Measurements from ENCODE around the gene RUNX2.

RUNX2 gene

GRCh38 chr6:45705137-45705855 lies 377.2 kb downstream of the RUNX2 start:
- TF ChIP-seq CTCF (conservative IDR thresholded peaks at IDR 0.05; ENCODE audit: low read length): no peak
- DNase-seq (ENCODE audit: low read depth): no peak
- no peak overlapping the region for H3K4me3 ChIP-seq (ENCODE audit: low read length)

- no peak overlapping the region for H3K4me3 ChIP-seq (ENCODE audit: low read length)
- TF ChIP-seq CTCF (conservative IDR thresholded peaks at IDR 0.05; ENCODE audit: low read length): no peak
- DNase-seq (ENCODE audit: low read depth): no peak
Observed at GRCh38 chr6:45706319-45706718, 378.2 kb downstream of the RUNX2 start.

- no peak for DNase-seq (ENCODE audit: low read depth)
- no peak for TF ChIP-seq CTCF (conservative IDR thresholded peaks at IDR 0.05; ENCODE audit: low read length)
- H3K4me3 ChIP-seq (ENCODE audit: low read length): no peak overlapping the region
Observed at GRCh38 chr6:45707176-45707575, 379.0 kb downstream of the RUNX2 start.

- TF ChIP-seq CTCF (conservative IDR thresholded peaks at IDR 0.05; ENCODE audit: low read length): no peak
- DNase-seq (ENCODE audit: low read depth): no peak
- no peak overlapping the region for H3K4me3 ChIP-seq (ENCODE audit: low read length)
Observed at GRCh38 chr6:45709781-45710220, 381.7 kb downstream of the RUNX2 start.

- TF ChIP-seq CTCF (conservative IDR thresholded peaks at IDR 0.05; ENCODE audit: low read length): no peak
- no peak overlapping the region for H3K4me3 ChIP-seq (ENCODE audit: low read length)
- DNase-seq (ENCODE audit: low read depth): peak; percentile 16
Observed at GRCh38 chr6:45710304-45710821, 382.2 kb downstream of the RUNX2 start.

GRCh38 chr6:45712076-45712475 lies 383.9 kb downstream of the RUNX2 start:
- DNase-seq (ENCODE audit: low read depth): no peak
- TF ChIP-seq CTCF (conservative IDR thresholded peaks at IDR 0.05; ENCODE audit: low read length): no peak
- no peak overlapping the region for H3K4me3 ChIP-seq (ENCODE audit: low read length)

- no peak for TF ChIP-seq CTCF (conservative IDR thresholded peaks at IDR 0.05; ENCODE audit: low read length)
- DNase-seq (ENCODE audit: low read depth): peak; percentile 71
- no peak overlapping the region for H3K4me3 ChIP-seq (ENCODE audit: low read length)
Observed at GRCh38 chr6:45712786-45713185, 384.7 kb downstream of the RUNX2 start.

All from AG10803 (cell line).